NOMO-1 treated with dmso at 0.1 percent for 144 hours (cell line): Measurements from ENCODE around the gene IFT122.
A peak's percentile ranks its signal among the peaks of the same experiment; 100 is the strongest.

Experiments used
- DNase-seq: peaks from one replicate; lab custom pipeline; 2025; ENCODE audit not compliant: unreplicated experiment; lab: John Stamatoyannopoulos, UW

IFT122 gene

GRCh38 chr3:129439226-129439816, 703 bp upstream of the IFT122 start:
- DNase-seq, result peak; percentile 67

GRCh38 chr3:129440618-129441190, 680 bp downstream of the IFT122 start:
- DNase-seq, result no peak

- no peak for DNase-seq
Measured at GRCh38 chr3:129441215-129441614, 1.2 kb downstream of the IFT122 start.

GRCh38 chr3:129441782-129442181, 1.8 kb downstream of the IFT122 start:
- DNase-seq, result no peak

GRCh38 chr3:129442486-129442885, 2.5 kb downstream of the IFT122 start:
- no peak for DNase-seq

GRCh38 chr3:129442947-129443346, 2.9 kb downstream of the IFT122 start:
- DNase-seq, result no peak

GRCh38 chr3:129445471-129445870, 5.4 kb downstream of the IFT122 start:
- DNase-seq, result no peak

- no peak for DNase-seq
Measured at GRCh38 chr3:129446926-129447325, 6.9 kb downstream of the IFT122 start.

GRCh38 chr3:129448186-129448895, 8.3 kb downstream of the IFT122 start:
- no peak for DNase-seq

GRCh38 chr3:129449279-129450115, 9.5 kb downstream of the IFT122 start:
- no peak for DNase-seq

- DNase-seq, result no peak
Measured at GRCh38 chr3:129453732-129454131, 13.7 kb downstream of the IFT122 start.

GRCh38 chr3:129460155-129460554, 20.1 kb downstream of the IFT122 start:
- DNase-seq, result no peak

- DNase-seq, result no peak
Measured at GRCh38 chr3:129460572-129460971, 20.5 kb downstream of the IFT122 start.

- no peak for DNase-seq
Measured at GRCh38 chr3:129461022-129461421, 21.0 kb downstream of the IFT122 start.

- no peak for DNase-seq
Measured at GRCh38 chr3:129461461-129462146, 21.6 kb downstream of the IFT122 start.

GRCh38 chr3:129462361-129462968, 22.4 kb downstream of the IFT122 start:
- DNase-seq, result no peak

- DNase-seq, result no peak
Measured at GRCh38 chr3:129463094-129463493, 23.1 kb downstream of the IFT122 start.

- no peak for DNase-seq
Measured at GRCh38 chr3:129463716-129464115, 23.7 kb downstream of the IFT122 start.

GRCh38 chr3:129467932-129468331, 27.9 kb downstream of the IFT122 start:
- DNase-seq, result no peak

GRCh38 chr3:129469026-129469425, 29.0 kb downstream of the IFT122 start:
- DNase-seq, result no peak

- DNase-seq, result no peak
Measured at GRCh38 chr3:129470861-129471260, 30.8 kb downstream of the IFT122 start.
